Neural cell (in vitro differentiated cells): ENCODE results near the gene USP46. TPM values are rescaled to one million over a fixed set of nuclear protein-coding genes. Genes with fewer than 3 reads are reported as not detected.

Experiments used
- H2AFZ ChIP-seq: fragments of 200-600, 300-800 bp; sonication (generic), shearing (Covaris generic); 2 replicates; pipeline ENCODE4 v1.6.0; 2014; ENCODE audit warnings: low read depth, mild to moderate bottlenecking, antibody characterized with exemption, low read length, moderate library complexity
- H3F3A ChIP-seq: fragments of 200-600 bp; shearing (Covaris generic); 2 replicates; pipeline ENCODE4 v1.6.1; 2016; ENCODE audit warnings: mild to moderate bottlenecking, moderate library complexity, mixed read lengths, antibody characterized with exemption, low read length; ENCODE audit not compliant: insufficient read depth, poor library complexity, severe bottlenecking
- H3K27ac ChIP-seq: fragments of 200-600, 300-800 bp; sonication (generic), shearing (Covaris generic); 2 replicates; pipeline ENCODE4 v1.5.1; 2014; ENCODE audit warnings: mild to moderate bottlenecking, low read length, moderate library complexity
- H3K27me3 ChIP-seq: fragments of 300-800, 200-600 bp; sonication (generic), shearing (Covaris generic); 2 replicates; pipeline ENCODE4 v1.6.0; 2014; ENCODE audit warnings: mild to moderate bottlenecking, low read depth, low read length, moderate library complexity; ENCODE audit not compliant: insufficient read depth
- H3K36me3 ChIP-seq: fragments of 300-800, 200-600 bp; sonication (generic), shearing (Covaris generic); 2 replicates; pipeline ENCODE4 v1.5.1; 2014; ENCODE audit warnings: mild to moderate bottlenecking, antibody characterized with exemption, low read length, moderate library complexity; ENCODE audit not compliant: insufficient read depth
- H3K4me2 ChIP-seq: fragments of 300-800, 200-600 bp; sonication (generic), shearing (Covaris generic); 2 replicates; pipeline ENCODE4 v1.6.0; 2014; ENCODE audit warnings: mild to moderate bottlenecking, low read length
- H3K4me3 ChIP-seq: fragments of 300-800, 200-600 bp; sonication (generic), shearing (Covaris generic); 2 replicates; pipeline ENCODE4 v1.5.1; 2014; ENCODE audit warnings: mild to moderate bottlenecking, low read length, moderate library complexity
- H3K79me2 ChIP-seq: fragments of 200-600 bp; shearing (Covaris generic); replicated peaks from 2 replicates; pipeline ENCODE4 v1.6.0; 2014; ENCODE audit warnings: mild to moderate bottlenecking, low read length, moderate library complexity; ENCODE audit not compliant: insufficient read depth
- H3K9ac ChIP-seq: fragments of 300-800, 200-600 bp; sonication (generic), shearing (Covaris generic); 2 replicates; pipeline ENCODE4 v1.6.1; 2016; ENCODE audit warnings: mild to moderate bottlenecking, low read length, mixed read lengths
- H3K9me2 ChIP-seq: fragments of 200-600 bp; shearing (Covaris generic); 2 replicates; pipeline ENCODE4 v1.6.1; 2016; ENCODE audit warnings: mild to moderate bottlenecking, low read length, mixed read lengths; ENCODE audit not compliant: insufficient read depth
- H3K9me3 ChIP-seq: fragments of 200-600, 300-800 bp; sonication (generic), shearing (Covaris generic); 2 replicates; pipeline ENCODE4 v1.6.1; 2016; ENCODE audit warnings: mild to moderate bottlenecking, mixed run types, low read length, moderate library complexity, mixed read lengths
- H4K20me1 ChIP-seq: fragments of 200-600 bp; shearing (Covaris generic); 2 replicates; pipeline ENCODE4 v1.6.1; 2016; ENCODE audit warnings: mild to moderate bottlenecking, mixed run types; ENCODE audit not compliant: insufficient read depth
- EP300 ChIP-seq: fragments of 450-650 bp; conservative IDR thresholded peaks from 2 replicates; pipeline ENCODE4 v1.6.1; 2014; ENCODE audit warnings: antibody characterized with exemption, mild to moderate bottlenecking, moderate library complexity; ENCODE audit not compliant: poor library complexity, severe bottlenecking
- EZH2 ChIP-seq: fragments of 200-600, 300-800 bp; shearing (Covaris generic), sonication (generic); IDR thresholded peaks from 2 replicates; pipeline ENCODE4 v1.6.1; 2014; ENCODE audit warnings: antibody characterized with exemption, low read length, borderline replicate concordance, mild to moderate bottlenecking; ENCODE audit not compliant: insufficient read depth, poor library complexity, severe bottlenecking
- MXI1 ChIP-seq: fragments of 450-650 bp; conservative IDR thresholded peaks from 2 replicates; pipeline ENCODE4 v1.6.1; 2014; ENCODE audit warnings: antibody characterized with exemption, mild to moderate bottlenecking; ENCODE audit not compliant: poor library complexity, severe bottlenecking
- POLR2AphosphoS5 ChIP-seq: IDR thresholded peaks from 2 replicates; pipeline ENCODE4 v1.6.1; 2012
- RAD21 ChIP-seq: fragments of 450-650 bp; conservative IDR thresholded peaks from 2 replicates; pipeline ENCODE4 v1.6.1; 2014; ENCODE audit warnings: antibody characterized with exemption, mild to moderate bottlenecking, moderate library complexity
- REST ChIP-seq: IDR thresholded peaks from 2 replicates; pipeline ENCODE4 v1.6.1; 2012; ENCODE audit warnings: borderline replicate concordance
- SMC3 ChIP-seq: fragments of 450-650 bp; conservative IDR thresholded peaks from 2 replicates; pipeline ENCODE4 v1.6.1; 2014; ENCODE audit warnings: antibody characterized with exemption, mild to moderate bottlenecking, moderate library complexity; ENCODE audit not compliant: poor library complexity
- TAF1 ChIP-seq: IDR thresholded peaks from 2 replicates; pipeline ENCODE4 v1.6.1; 2012; ENCODE audit warnings: low read depth
- polyA plus RNA-seq: library from polyadenylated mRNA; depleted of rRNA; stranded (reverse); fragments of >200 nt; gene quantifications from 2 replicates; pipeline ENCODE4 v1.2.3, GENCODE V29; 2014
- TF ChIP-seq, protein P1 (sequence below): fragments of 450-650 bp; IDR thresholded peaks from 2 replicates; pipeline ENCODE4 v1.5.1; 2014; ENCODE audit warnings: antibody characterized with exemption, mild to moderate bottlenecking, moderate library complexity; ENCODE audit not compliant: poor library complexity, severe bottlenecking

USP46 gene
- polyA plus RNA-seq, 1 donor from 2014 or later, result 14.1 TPM

GRCh38 chr4:52585379-52585778, 73.7 kb downstream of the USP46 start:
- no peak overlapping the region for H3K27ac ChIP-seq
- H3K9ac ChIP-seq, result no peak overlapping the region
- no peaks in the 10 kb centered on the region for H3K9me2 ChIP-seq
- no peaks in the 10 kb centered on the region for H3K36me3 ChIP-seq
- no peaks in the 10 kb centered on the region for H3K9me3 ChIP-seq
- H3K4me2 ChIP-seq, result no peak overlapping the region
- H3K27me3 ChIP-seq, result no peaks in the 10 kb centered on the region
- H3K4me3 ChIP-seq, result no peak overlapping the region
- H4K20me1 ChIP-seq, result no peaks in the 10 kb centered on the region
- TF ChIP-seq MXI1, result no peak
- H3K79me2 ChIP-seq, result no peaks in the 10 kb centered on the region
- no peaks in the 10 kb centered on the region for H3F3A ChIP-seq
- H2AFZ ChIP-seq, result no peak overlapping the region

DNA sequence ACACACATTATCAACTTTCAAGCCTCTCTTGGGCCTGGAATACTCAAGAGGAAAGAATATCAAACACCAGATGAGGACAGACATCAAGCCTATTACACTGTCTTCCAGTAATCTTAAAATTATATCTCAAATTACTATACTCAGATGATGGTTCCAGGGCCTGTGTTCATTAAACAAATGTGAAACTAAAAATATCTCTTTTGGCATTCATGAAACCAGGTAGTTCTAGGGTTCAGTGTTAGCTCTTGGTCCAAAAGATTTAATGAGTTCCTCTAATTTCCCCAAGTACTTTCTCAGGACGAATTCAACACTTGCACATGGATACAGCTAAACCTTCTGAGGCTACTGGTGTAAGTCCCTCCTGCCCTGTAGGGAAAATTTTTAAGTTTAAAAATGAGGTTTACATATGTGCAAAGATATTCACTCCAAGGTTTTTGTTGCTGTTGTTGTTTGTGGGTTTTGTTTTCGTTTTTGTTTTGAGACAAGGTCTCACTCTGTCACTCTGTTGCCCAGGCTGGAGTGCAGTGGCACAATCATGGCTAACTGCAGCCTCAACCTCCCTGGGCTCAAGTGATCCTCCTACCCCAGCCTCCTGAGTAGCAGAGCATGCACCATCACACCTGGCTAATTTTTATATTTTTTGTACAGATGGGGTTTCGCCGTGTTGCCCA, 79.4 kb downstream of the USP46 start:
- Histone ChIP-seq H3K36me3 (no peaks in the 10 kb centered on the region), H3K9me2 (no peaks in the 10 kb centered on the region), H3K27me3 (no peaks in the 10 kb centered on the region), H3K4me2 (no peak overlapping the region), H3K27ac (no peak overlapping the region), H3K9ac (no peak overlapping the region), H4K20me1 (no peaks in the 10 kb centered on the region), H3K79me2 (no peaks in the 10 kb centered on the region), H3K4me3 (no peak overlapping the region), H3F3A (no peaks in the 10 kb centered on the region), H3K9me3 (no peaks in the 10 kb centered on the region), H2AFZ (no peak overlapping the region)
- TF ChIP-seq MXI1 (no peak), SMC3 (no peak), EP300 (no peak), REST (no peak), TAF1 (no peak), RAD21 (no peak), POLR2AphosphoS5 (no peak), EZH2 (no peak)
- TF ChIP-seq, protein P1, sequence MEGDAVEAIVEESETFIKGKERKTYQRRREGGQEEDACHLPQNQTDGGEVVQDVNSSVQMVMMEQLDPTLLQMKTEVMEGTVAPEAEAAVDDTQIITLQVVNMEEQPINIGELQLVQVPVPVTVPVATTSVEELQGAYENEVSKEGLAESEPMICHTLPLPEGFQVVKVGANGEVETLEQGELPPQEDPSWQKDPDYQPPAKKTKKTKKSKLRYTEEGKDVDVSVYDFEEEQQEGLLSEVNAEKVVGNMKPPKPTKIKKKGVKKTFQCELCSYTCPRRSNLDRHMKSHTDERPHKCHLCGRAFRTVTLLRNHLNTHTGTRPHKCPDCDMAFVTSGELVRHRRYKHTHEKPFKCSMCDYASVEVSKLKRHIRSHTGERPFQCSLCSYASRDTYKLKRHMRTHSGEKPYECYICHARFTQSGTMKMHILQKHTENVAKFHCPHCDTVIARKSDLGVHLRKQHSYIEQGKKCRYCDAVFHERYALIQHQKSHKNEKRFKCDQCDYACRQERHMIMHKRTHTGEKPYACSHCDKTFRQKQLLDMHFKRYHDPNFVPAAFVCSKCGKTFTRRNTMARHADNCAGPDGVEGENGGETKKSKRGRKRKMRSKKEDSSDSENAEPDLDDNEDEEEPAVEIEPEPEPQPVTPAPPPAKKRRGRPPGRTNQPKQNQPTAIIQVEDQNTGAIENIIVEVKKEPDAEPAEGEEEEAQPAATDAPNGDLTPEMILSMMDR, result no peak

DNA sequence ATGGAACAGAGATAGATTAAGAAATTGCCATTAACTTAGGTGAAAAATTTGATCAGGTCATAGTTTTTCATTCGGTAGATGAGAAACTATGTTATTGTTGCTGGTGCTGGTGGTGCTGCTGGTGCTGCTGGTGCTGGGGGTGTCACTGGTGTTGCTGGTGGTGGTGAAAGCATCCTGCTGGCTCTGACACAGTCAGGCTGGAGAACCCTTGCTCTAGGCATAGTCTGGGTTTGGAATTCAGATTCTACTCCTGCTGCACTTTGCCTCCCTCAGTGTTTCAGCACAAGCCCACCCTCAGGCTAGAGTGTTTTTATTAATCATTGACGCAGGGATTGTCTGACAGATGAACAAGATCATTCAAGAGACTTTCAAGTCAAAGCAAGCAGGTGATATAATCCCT, 80.2 kb downstream of the USP46 start:
- TF ChIP-seq TAF1 (no peak), RAD21 (no peak), POLR2AphosphoS5 (no peak)
- H3K9me3 ChIP-seq, result no peaks in the 10 kb centered on the region
- H3K27me3 ChIP-seq, result no peaks in the 10 kb centered on the region
- H3K79me2 ChIP-seq, result no peaks in the 10 kb centered on the region
- H3K9me2 ChIP-seq, result no peaks in the 10 kb centered on the region
- no peak overlapping the region for H3K27ac ChIP-seq
- no peak overlapping the region for H3K4me2 ChIP-seq
- no peak overlapping the region for H3K9ac ChIP-seq
- H3F3A ChIP-seq, result no peaks in the 10 kb centered on the region
- H2AFZ ChIP-seq, result no peak overlapping the region
- H4K20me1 ChIP-seq, result no peaks in the 10 kb centered on the region
- no peak overlapping the region for H3K4me3 ChIP-seq
- no peaks in the 10 kb centered on the region for H3K36me3 ChIP-seq
